Measurements from ENCODE around the gene MGST3.

- no peak for TF ChIP-seq POLR2AphosphoS5 (IDR thresholded peaks at IDR 0.05; ENCODE audit: low read depth)
- TF ChIP-seq CTCF (conservative IDR thresholded peaks at IDR 0.05; ENCODE audit: low read depth in 2 of 2), result no peak
Measured at GRCh38 chr1:165647970-165648369, 16.9 kb downstream of the MGST3 start.
